SU-DHL-6 (cell line): ENCODE data around the gene ABCB4.

Experiments used
- H2AFZ ChIP-seq: fragments of 200-600 bp; sonication (generic); 2 replicates; pipeline ENCODE4 v1.6.1; 2014; ENCODE audit warnings: low read depth, mild to moderate bottlenecking, moderate library complexity, mixed read lengths, antibody characterized with exemption, low read length; ENCODE audit not compliant: severe bottlenecking
- H3F3A ChIP-seq: fragments of 200-600 bp; shearing (Covaris generic); 2 replicates; pipeline ENCODE4 v1.6.0; 2016; ENCODE audit warnings: antibody characterized with exemption, mild to moderate bottlenecking; ENCODE audit not compliant: insufficient read depth
- H3K27ac ChIP-seq: fragments of 200-600 bp; sonication (generic); 2 replicates; pipeline ENCODE4 v1.5.1; 2016; ENCODE audit warnings: low read depth, mild to moderate bottlenecking, low read length, moderate library complexity, mixed read lengths
- H3K27me3 ChIP-seq: fragments of 200-600 bp; sonication (generic), shearing (Covaris generic); 2 replicates; pipeline ENCODE4 v1.6.0; 2014; ENCODE audit warnings: mild to moderate bottlenecking, low read length
- H3K36me3 ChIP-seq: fragments of 200-600 bp; sonication (generic); 2 replicates; pipeline ENCODE4 v1.6.1; 2014; ENCODE audit warnings: mild to moderate bottlenecking, low read length, mixed read lengths
- H3K4me2 ChIP-seq: fragments of 300-600, 200-600 bp; shearing (Covaris generic), sonication (generic); 2 replicates; pipeline ENCODE4 v1.6.0; 2014; ENCODE audit warnings: low read length, low read depth, mild to moderate bottlenecking; ENCODE audit not compliant: poor library complexity, severe bottlenecking
- H3K4me3 ChIP-seq: fragments of 200-600 bp; sonication (generic); 2 replicates; pipeline ENCODE4 v1.5.1; 2014; ENCODE audit warnings: antibody characterized with exemption, low read length, mild to moderate bottlenecking, mixed read lengths; ENCODE audit not compliant: insufficient read depth, poor library complexity, severe bottlenecking
- H3K79me2 ChIP-seq: fragments of 200-600 bp; sonication (generic); 2 replicates; pipeline ENCODE4 v1.6.1; 2014; ENCODE audit warnings: mild to moderate bottlenecking, low read length, moderate library complexity; ENCODE audit not compliant: insufficient read depth
- H3K9ac ChIP-seq: fragments of 200-600 bp; sonication (generic); 2 replicates; pipeline ENCODE4 v1.7.0; 2014; ENCODE audit warnings: mild to moderate bottlenecking, low read length
- H3K9me2 ChIP-seq: fragments of 200-600 bp; sonication (generic); replicated peaks from 2 replicates; pipeline ENCODE4 v1.6.1; 2014; ENCODE audit warnings: low read length; ENCODE audit not compliant: insufficient read depth
- H3K9me3 ChIP-seq: fragments of 200-600 bp; sonication (generic); 2 replicates; pipeline ENCODE4 v1.6.1; 2014; ENCODE audit warnings: low read length, mixed read lengths; ENCODE audit not compliant: insufficient read depth
- H4K20me1 ChIP-seq: fragments of 200-600 bp; sonication (generic); 2 replicates; pipeline ENCODE4 v1.6.1; 2014; ENCODE audit warnings: low read depth, mild to moderate bottlenecking, antibody characterized with exemption, low read length, moderate library complexity, mixed read lengths
- CTCF ChIP-seq: fragments of 200-600 bp; sonication (generic); IDR thresholded peaks from one replicate; pipeline ENCODE4 v1.5.1; 2017; ENCODE audit warnings: antibody characterized with exemption, mild to moderate bottlenecking, low read length, moderate library complexity; ENCODE audit not compliant: insufficient read depth, poor library complexity, severe bottlenecking
- EZH2phosphoT487 ChIP-seq: fragments of 200-600 bp; sonication (generic), shearing (Covaris generic); conservative IDR thresholded peaks from 2 replicates; pipeline ENCODE4 v1.6.1; 2018; ENCODE audit warnings: mild to moderate bottlenecking, antibody characterized with exemption, low read length, moderate library complexity, mixed read lengths

The ABCB4 gene

GRCh38 chr7:87414794-87415188 is 60.7 kb downstream of the ABCB4 start:
- no peak overlapping the region for H3K27ac ChIP-seq
- H2AFZ ChIP-seq = no peak overlapping the region
- no peak overlapping the region for H3K9ac ChIP-seq
- no peaks in the 10 kb centered on the region for H3K36me3 ChIP-seq
- no peaks in the 10 kb centered on the region for H3K27me3 ChIP-seq
- no peaks in the 10 kb centered on the region for H3F3A ChIP-seq
- no peaks in the 10 kb centered on the region for H3K79me2 ChIP-seq
- H3K9me3 ChIP-seq = no peaks in the 10 kb centered on the region
- no peaks in the 10 kb centered on the region for H3K9me2 ChIP-seq
- TF ChIP-seq EZH2phosphoT487 = no peak
- TF ChIP-seq CTCF = no peak
- H3K4me2 ChIP-seq = no peak overlapping the region
- H3K4me3 ChIP-seq = no peak overlapping the region
- H4K20me1 ChIP-seq = no peaks in the 10 kb centered on the region

- no peak overlapping the region for H3K9ac ChIP-seq
- H3K9me2 ChIP-seq = no peaks in the 10 kb centered on the region
- no peaks in the 10 kb centered on the region for H4K20me1 ChIP-seq
- H3K4me2 ChIP-seq = no peak overlapping the region
- no peak overlapping the region for H2AFZ ChIP-seq
- no peaks in the 10 kb centered on the region for H3K79me2 ChIP-seq
- H3K27me3 ChIP-seq = no peaks in the 10 kb centered on the region
- no peaks in the 10 kb centered on the region for H3F3A ChIP-seq
- H3K27ac ChIP-seq = no peak overlapping the region
- H3K9me3 ChIP-seq = no peaks in the 10 kb centered on the region
- no peak overlapping the region for H3K4me3 ChIP-seq
- no peak for TF ChIP-seq EZH2phosphoT487
- TF ChIP-seq CTCF = no peak
- H3K36me3 ChIP-seq = no peaks in the 10 kb centered on the region
These were observed 61.3 kb downstream of the ABCB4 start for GRCh38 chr7:87413951-87414793.

- no peak overlapping the region for H3K27ac ChIP-seq
- H4K20me1 ChIP-seq = no peaks in the 10 kb centered on the region
- H3K4me2 ChIP-seq = no peak overlapping the region
These were observed 62.5 kb downstream of the ABCB4 start for GRCh38 chr7:87413029-87413428.

More at GRCh38 chr7:87413029-87413428, 62.5 kb downstream of the ABCB4 start:
- no peak for TF ChIP-seq CTCF
- TF ChIP-seq EZH2phosphoT487 = no peak
- Histone ChIP-seq H3K4me3 (no peak overlapping the region), H3K36me3 (no peaks in the 10 kb centered on the region), H3K27me3 (no peaks in the 10 kb centered on the region), H3K9ac (no peak overlapping the region), H3K79me2 (no peaks in the 10 kb centered on the region), H3K9me2 (no peaks in the 10 kb centered on the region), H3K9me3 (no peaks in the 10 kb centered on the region), H2AFZ (no peak overlapping the region), H3F3A (no peaks in the 10 kb centered on the region)
